Measurements from ENCODE around the gene SLC44A1. TPM values are rescaled to one million over a fixed set of nuclear protein-coding genes. Genes with fewer than 3 reads are reported as not detected.

Gene SLC44A1
- total RNA-seq, 4 donors from 2014 or later: 45.3 to 74.9 (median 67.7) TPM

GRCh38 chr9:105479846-105480245, 235.4 kb downstream of the SLC44A1 start:
- no peaks in the 10 kb centered on the region for H3K9me3 ChIP-seq
- no peak for DNase-seq (ENCODE audit: low spot score in 2 of 2)
- TF ChIP-seq CTCF (IDR thresholded peaks at IDR 0.05) (no peak), POLR2A (IDR thresholded peaks at IDR 0.05) (no peak), EP300 (IDR thresholded peaks at IDR 0.05) (no peak)

GRCh38 chr9:105483618-105484017, 239.2 kb downstream of the SLC44A1 start:
- H3K4me3 ChIP-seq: no peak overlapping the region
- H3K36me3 ChIP-seq: peaks cover 0 to 7% (median 0%) of the 10 kb centered on the region in 3 donors
- H3K27me3 ChIP-seq: no peaks in the 10 kb centered on the region
- H3K27ac ChIP-seq: no peak overlapping the region
- no peaks in the 10 kb centered on the region for H3K9me3 ChIP-seq
- TF ChIP-seq POLR2A (IDR thresholded peaks at IDR 0.05) (no peak), CTCF (IDR thresholded peaks at IDR 0.05) (no peak), EP300 (IDR thresholded peaks at IDR 0.05) (no peak)
- DNase-seq (ENCODE audit: low spot score in 2 of 2): no peak
- no peaks in the 10 kb centered on the region for H3K4me1 ChIP-seq

More at GRCh38 chr9:105479846-105480245, 235.4 kb downstream of the SLC44A1 start:
- Histone ChIP-seq H3K27ac (no peak overlapping the region), H3K27me3 (no peaks in the 10 kb centered on the region), H3K4me3 (no peak overlapping the region), H3K4me1 (peaks cover 0 to 10% (median 0%) of the 10 kb centered on the region in 4 donors), H3K36me3 (no peaks in the 10 kb centered on the region)

GRCh38 chr9:105484226-105484625, 239.8 kb downstream of the SLC44A1 start:
- no peak for DNase-seq (ENCODE audit: low spot score in 2 of 2)
- TF ChIP-seq EP300 (IDR thresholded peaks at IDR 0.05) (no peak), CTCF (IDR thresholded peaks at IDR 0.05) (no peak), POLR2A (IDR thresholded peaks at IDR 0.05) (no peak)
- Histone ChIP-seq H3K9me3 (no peaks in the 10 kb centered on the region), H3K27ac (no peak overlapping the region), H3K36me3 (peaks cover 0 to 7% (median 0%) of the 10 kb centered on the region in 3 donors), H3K4me3 (no peak overlapping the region), H3K4me1 (no peaks in the 10 kb centered on the region), H3K27me3 (no peaks in the 10 kb centered on the region)
- 93 to 95% methylated on average over 2 of the region's 2 CpGs for WGBS, 2 donors

GRCh38 chr9:105485131-105485530, 240.7 kb downstream of the SLC44A1 start:
- Histone ChIP-seq H3K4me1 (no peaks in the 10 kb centered on the region), H3K27me3 (no peaks in the 10 kb centered on the region), H3K4me3 (no peak overlapping the region), H3K36me3 (peaks cover 0 to 7% (median 0%) of the 10 kb centered on the region in 3 donors), H3K27ac (no peak overlapping the region), H3K9me3 (no peaks in the 10 kb centered on the region)
- no peak for DNase-seq (ENCODE audit: low spot score in 2 of 2)
- TF ChIP-seq POLR2A (IDR thresholded peaks at IDR 0.05): no peak
- no peak for TF ChIP-seq EP300 (IDR thresholded peaks at IDR 0.05)
- no peak for TF ChIP-seq CTCF (IDR thresholded peaks at IDR 0.05)

Other genes with a start within 250 kb of the SLC44A1 start
- 10 to 100 TPM in 1 of 4 donors, 1 to 10 TPM in 3; 2.9 to 13.2 (median 6.0) TPM for gene FSD1L, start 203.4 kb downstream of the SLC44A1 start, total RNA-seq

Data from tibial nerve (tissue), 4 donors.